ENCODE results near the gene UTP20.
"Not testable (repeated sequence)": the region's sequence is repeated elsewhere in the genome, so short reads cannot be mapped to it uniquely, and the experiment has no call there.

The UTP20 gene

GRCh38 chr12:101327051-101327450 is 47.1 kb downstream of the UTP20 start:
- no peak for DNase-seq (ENCODE audit: low read depth, low spot score)

GRCh38 chr12:101327546-101327945 is 47.6 kb downstream of the UTP20 start:
- DNase-seq (ENCODE audit: low read depth, low spot score): no peak

- DNase-seq (ENCODE audit: low read depth, low spot score): no peak
These were observed 49.0 kb downstream of the UTP20 start for GRCh38 chr12:101328917-101329316.

GRCh38 chr12:101330631-101331030 is 50.7 kb downstream of the UTP20 start:
- DNase-seq (ENCODE audit: low read depth, low spot score): no peak

GRCh38 chr12:101336437-101336836 is 56.5 kb downstream of the UTP20 start:
- DNase-seq (ENCODE audit: low read depth, low spot score): no peak

- DNase-seq (ENCODE audit: low read depth, low spot score): no peak
These were observed 58.2 kb downstream of the UTP20 start for GRCh38 chr12:101338087-101338486.

GRCh38 chr12:101343893-101344292 is 64.0 kb downstream of the UTP20 start:
- no peak for DNase-seq (ENCODE audit: low read depth, low spot score)

GRCh38 chr12:101351682-101352081 is 71.8 kb downstream of the UTP20 start:
- DNase-seq (ENCODE audit: low read depth, low spot score): no peak

- no peak for DNase-seq (ENCODE audit: low read depth, low spot score)
These were observed 76.9 kb downstream of the UTP20 start for GRCh38 chr12:101356794-101357193.

- DNase-seq (ENCODE audit: low read depth, low spot score): no peak
These were observed 81.5 kb downstream of the UTP20 start for GRCh38 chr12:101361455-101361854.

- no peak for DNase-seq (ENCODE audit: low read depth, low spot score)
These were observed 88.1 kb downstream of the UTP20 start for GRCh38 chr12:101368016-101368415.

GRCh38 chr12:101372431-101372830 is 92.5 kb downstream of the UTP20 start:
- no peak for DNase-seq (ENCODE audit: low read depth, low spot score)

- no peak for DNase-seq (ENCODE audit: low read depth, low spot score)
These were observed 95.7 kb downstream of the UTP20 start for GRCh38 chr12:101375573-101375972.

- DNase-seq (ENCODE audit: low read depth, low spot score): no peak
These were observed 99.2 kb downstream of the UTP20 start for GRCh38 chr12:101379149-101379548.

- DNase-seq (ENCODE audit: low read depth, low spot score): not testable (repeated sequence)
These were observed 111.3 kb downstream of the UTP20 start for GRCh38 chr12:101391181-101391580.

GRCh38 chr12:101407049-101407435 is 127.1 kb downstream of the UTP20 start:
- DNase-seq (ENCODE audit: low read depth, low spot score): peak; percentile 3

- peak; percentile 79 for DNase-seq (ENCODE audit: low read depth, low spot score)
These were observed 127.8 kb downstream of the UTP20 start, which contains the start of gene ARL1 for GRCh38 chr12:101407436-101408345. Gene ARL1, minus strand, starts transcription at chr12:101407772. Its CDS starts 127 bp downstream, at chr12:101407645.

GRCh38 chr12:101410169-101410568 is 130.3 kb downstream of the UTP20 start:
- not testable (repeated sequence) for DNase-seq (ENCODE audit: low read depth, low spot score)

- DNase-seq (ENCODE audit: low read depth, low spot score): peak; percentile 44
These were observed 134.7 kb downstream of the UTP20 start for GRCh38 chr12:101414533-101415119.

GRCh38 chr12:101415228-101415627 is 135.3 kb downstream of the UTP20 start:
- DNase-seq (ENCODE audit: low read depth, low spot score): no peak

- not testable (repeated sequence) for DNase-seq (ENCODE audit: low read depth, low spot score)
These were observed 142.2 kb downstream of the UTP20 start for GRCh38 chr12:101422066-101422465.

- no peak for DNase-seq (ENCODE audit: low read depth, low spot score)
These were observed 144.7 kb downstream of the UTP20 start for GRCh38 chr12:101424620-101425019.

GRCh38 chr12:101430456-101430855 is 150.6 kb downstream of the UTP20 start:
- DNase-seq (ENCODE audit: low read depth, low spot score): no peak
